Activated CD8-positive, alpha-beta memory T cell treated with anti-CD3 and anti-CD28 coated beads for 36 hours (primary cell): ENCODE results near the gene PERM1. TPM values are rescaled to one million over a fixed set of nuclear protein-coding genes. Genes with fewer than 3 reads are reported as not detected.

Source experiments
- CTCF ChIA-PET: fragments of 350-600 bp; sonication (Branson Sonifier 250); formaldehyde crosslinking; loops from one replicate; lab custom pipeline; 2021; ENCODE audit warnings: antibody characterized with exemption; lab: Charles Lee
- POLR2A ChIA-PET: fragments of 350-600 bp; sonication (Branson Sonifier 250); formaldehyde crosslinking; loops from one replicate; lab custom pipeline; 2021; ENCODE audit warnings: antibody characterized with exemption; lab: Charles Lee
- total RNA-seq, 2 experiments: library from RNA; stranded (reverse); gene quantifications; one replicate each; pipeline ENCODE4 v1.2.3, GENCODE V29; 2021

PERM1 gene
- total RNA-seq, 2 experiments from 2014 or later: not detected

DNA sequence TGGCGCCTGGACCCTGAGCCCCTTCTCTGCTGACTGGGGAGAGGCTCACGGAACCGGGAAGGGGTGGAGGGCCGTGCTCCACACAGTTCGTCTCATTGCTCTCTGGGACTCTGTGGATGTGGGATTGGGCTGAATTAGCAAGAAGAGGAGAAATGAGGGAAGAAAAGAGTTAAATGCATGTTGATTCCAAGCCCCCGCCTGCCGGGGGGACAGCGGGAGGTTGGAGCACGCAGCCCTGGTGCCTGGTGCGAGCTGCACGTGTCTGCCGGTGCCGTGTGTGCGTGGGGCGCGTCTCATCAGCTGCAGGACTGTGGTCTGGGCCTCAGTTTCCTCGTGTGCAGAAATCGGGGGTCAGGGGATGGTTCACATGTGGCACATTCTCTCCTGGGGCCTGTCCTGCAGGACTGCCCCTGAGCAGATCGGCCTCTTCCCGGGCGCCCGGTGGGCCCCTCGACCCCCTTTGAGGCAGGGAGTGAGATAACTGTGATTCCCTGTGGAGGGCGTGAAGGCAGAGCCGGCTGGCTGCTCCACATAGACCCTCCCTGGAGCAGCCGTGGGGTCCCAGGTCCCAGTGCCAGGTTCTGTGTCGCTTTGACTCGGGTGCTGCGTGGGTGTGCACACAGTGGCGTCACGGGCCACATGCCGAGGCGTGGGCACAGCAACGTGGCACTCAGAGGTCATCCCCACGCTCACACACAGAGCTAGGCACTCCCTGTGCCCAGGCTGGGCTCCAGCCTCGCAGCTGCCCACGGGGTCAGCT, 46.7 kb downstream of the PERM1 start:
- ChIA-PET CTCF (no interaction called here), POLR2A (no interaction called here)

- ChIA-PET CTCF (no interaction called here), POLR2A (no interaction called here)
Measured at GRCh38 chr1:933603-933940, 48.3 kb downstream of the PERM1 start.

- ChIA-PET CTCF (no interaction called here), POLR2A (no interaction called here)
Measured at GRCh38 chr1:932776-933602, 48.9 kb downstream of the PERM1 start.

DNA sequence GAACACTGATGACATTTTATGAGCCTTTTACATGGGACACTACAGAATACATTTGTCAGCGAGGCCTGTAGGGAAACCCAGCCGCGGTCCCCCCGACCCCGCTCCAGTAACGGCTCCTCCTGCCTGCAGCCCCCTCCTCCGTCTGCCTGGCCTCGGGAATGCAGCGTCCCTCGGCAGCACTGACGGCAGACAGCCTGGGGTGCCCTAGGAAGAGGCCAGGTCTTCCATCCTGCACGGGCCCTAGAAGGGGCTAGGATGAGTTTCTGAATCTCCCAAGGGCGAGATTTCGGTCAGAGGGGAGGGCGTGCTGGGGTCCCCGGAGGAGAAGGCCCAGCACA, 49.8 kb downstream of the PERM1 start:
- ChIA-PET POLR2A (no interaction called here), CTCF (interaction anchor here (2.2 kb wide), 1 partner anchor 10 kb away, joined by 6 read pairs; no protein-coding TSS in a partner anchor)

GRCh38 chr1:931380-932172, 50.3 kb downstream of the PERM1 start:
- POLR2A ChIA-PET: no interaction called here

GRCh38 chr1:930633-931138, 51.2 kb downstream of the PERM1 start:
- ChIA-PET POLR2A (no interaction called here), CTCF (interaction anchor here (2.2 kb wide), 1 partner anchor 11 kb away, joined by 6 read pairs; no protein-coding TSS in a partner anchor)

More at GRCh38 chr1:931380-932172, 50.3 kb downstream of the PERM1 start:
- CTCF ChIA-PET: interaction anchor here (2.2 kb wide), 1 partner anchor 10 kb away, joined by 6 read pairs; no protein-coding TSS in a partner anchor

DNA sequence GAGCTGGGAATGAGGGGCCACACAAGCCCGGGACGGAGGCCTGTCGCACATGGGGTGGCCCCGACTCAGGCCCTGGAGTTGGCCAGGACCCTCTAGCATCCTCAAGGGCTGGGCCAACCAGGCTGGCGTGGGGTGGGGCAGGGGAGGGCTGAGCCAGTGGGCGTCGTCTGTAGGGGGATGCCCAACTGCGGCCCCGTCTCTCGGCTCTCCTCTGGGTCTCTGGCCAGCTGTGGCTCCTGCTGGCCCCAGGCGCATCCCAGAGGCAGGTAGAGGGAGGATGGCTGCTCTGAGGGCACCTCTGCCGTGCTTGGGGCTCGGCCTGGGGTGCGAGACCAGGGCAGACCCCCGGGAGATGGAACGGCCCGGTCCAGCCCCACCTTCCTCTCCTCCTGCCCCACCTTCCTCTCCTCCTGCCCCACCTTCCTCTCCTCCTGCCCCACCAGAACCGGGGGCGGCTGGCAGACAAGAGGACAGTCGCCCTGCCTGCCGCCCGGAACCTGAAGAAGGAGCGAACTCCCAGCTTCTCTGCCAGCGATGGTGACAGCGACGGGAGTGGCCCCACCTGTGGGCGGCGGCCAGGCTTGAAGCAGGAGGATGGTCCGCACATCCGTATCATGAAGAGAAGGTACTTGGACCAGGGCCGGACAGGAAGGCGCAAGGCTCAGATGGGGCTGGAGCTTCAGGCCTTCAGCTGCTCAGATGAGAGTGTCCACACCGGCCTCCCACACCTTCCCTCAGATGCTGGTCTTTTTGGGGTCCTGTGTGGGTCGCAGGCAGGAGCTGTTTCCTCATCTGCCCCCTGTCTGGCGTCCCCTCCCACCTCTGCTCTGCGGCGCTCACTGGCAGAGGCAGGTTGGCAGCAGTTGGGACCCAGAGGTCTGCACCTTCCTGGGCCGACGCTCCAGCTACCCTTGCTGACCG, 51.9 kb downstream of the PERM1 start:
- CTCF ChIA-PET: interaction anchor here (2.2 kb wide), 1 partner anchor 12 kb away, joined by 6 read pairs; no protein-coding TSS in a partner anchor
- POLR2A ChIA-PET: no interaction called here

DNA sequence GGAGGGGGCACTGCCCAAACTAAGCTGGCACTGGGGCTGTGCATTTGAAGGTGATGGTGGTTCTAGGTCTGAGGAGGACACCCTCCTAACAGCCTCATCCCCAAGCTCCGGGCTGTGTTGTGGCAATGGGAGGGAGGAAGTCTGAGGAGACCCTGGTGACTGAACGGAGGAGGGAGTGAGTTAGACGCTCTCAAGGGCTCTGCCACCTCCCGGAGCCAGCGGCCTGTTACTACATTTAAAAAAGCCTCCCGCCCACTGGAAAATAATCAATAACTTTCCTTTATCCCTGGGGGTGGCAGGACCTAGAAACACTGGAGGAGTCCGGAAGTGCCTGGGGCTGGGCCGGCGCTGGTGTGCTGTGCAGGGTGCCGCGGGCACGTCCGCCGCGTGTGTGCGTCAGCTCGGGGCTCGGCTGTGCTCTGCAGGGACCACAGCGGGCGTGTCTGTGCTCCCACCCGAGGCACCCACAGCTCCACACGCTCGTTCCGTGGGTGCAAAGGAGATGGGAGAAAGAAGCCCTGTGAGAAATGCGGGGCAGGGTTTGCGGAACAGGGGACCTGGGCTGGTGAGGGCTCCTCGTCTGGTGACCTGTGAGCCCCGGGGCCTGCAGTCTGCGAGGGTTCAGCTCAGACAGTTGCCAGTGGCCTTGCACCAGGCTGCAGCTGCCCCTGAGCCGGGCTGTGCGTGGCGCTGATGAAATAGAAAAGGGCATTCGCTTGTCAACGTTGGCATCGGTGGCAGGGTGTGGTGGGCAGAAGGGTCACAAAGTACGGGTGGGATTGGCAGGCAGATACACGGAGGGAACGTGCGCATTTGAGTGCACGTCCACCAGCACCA, 52.9 kb downstream of the PERM1 start:
- ChIA-PET POLR2A (no interaction called here), CTCF (interaction anchor here (0.8 to 1.9 kb wide), 2 partner anchors 9 to 11 kb away, joined by 3 to 6 read pairs; no protein-coding TSS in a partner anchor)

GRCh38 chr1:927748-928147, 54.1 kb downstream of the PERM1 start:
- CTCF ChIA-PET: interaction anchor here (1.9 kb wide), 1 partner anchor 10 kb away, joined by 6 read pairs; no protein-coding TSS in a partner anchor
- POLR2A ChIA-PET: no interaction called here

- ChIA-PET CTCF (interaction anchor here (1.9 kb wide), 1 partner anchor 11 kb away, joined by 6 read pairs; no protein-coding TSS in a partner anchor), POLR2A (no interaction called here)
Measured at GRCh38 chr1:927234-927633, 54.7 kb downstream of the PERM1 start.

GRCh38 chr1:925561-926421, 56.1 kb downstream of the PERM1 start:
- CTCF ChIA-PET: interaction anchor here (1.1 kb wide), 1 partner anchor 17 kb away, joined by 4 read pairs; no protein-coding TSS in a partner anchor
- POLR2A ChIA-PET: no interaction called here

Other genes starting within 250 kb of the PERM1 start
- gene SAMD11, start 58.2 kb downstream of the PERM1 start, total RNA-seq: not detected
- gene NOC2L, start 22.8 kb downstream of the PERM1 start, total RNA-seq: 100 to 1,000 TPM; 180 to 192 TPM
- 10 to 100 TPM; 33.6 to 37.2 TPM for gene KLHL17, start 21.5 kb downstream of the PERM1 start, total RNA-seq
- 1 to 10 TPM; 3.1 to 3.8 TPM for gene PLEKHN1, start 15.6 kb downstream of the PERM1 start, total RNA-seq
- under 1 TPM; 0.27 to 0.51 TPM for gene HES4, start 18.0 kb upstream of the PERM1 start, total RNA-seq
- 10 to 100 TPM; 16.6 to 18.7 TPM for gene ISG15, start 31.4 kb upstream of the PERM1 start, total RNA-seq
- 10 to 100 TPM; 12.1 to 12.5 TPM for gene AGRN, start 38.0 kb upstream of the PERM1 start, total RNA-seq
- not detected for gene RNF223, start 92.2 kb upstream of the PERM1 start, total RNA-seq
- gene C1orf159, start 134.0 kb upstream of the PERM1 start, total RNA-seq: 10 to 100 TPM; 20.0 to 22.1 TPM
- not detected for gene TTLL10, start 191.8 kb upstream of the PERM1 start, total RNA-seq
- gene TNFRSF18, start 224.5 kb upstream of the PERM1 start, total RNA-seq: 10 to 100 TPM; 79.2 to 80.8 TPM
- gene TNFRSF4, start 232.1 kb upstream of the PERM1 start, total RNA-seq: 100 to 1,000 TPM; 152 to 154 TPM
- gene SDF4, start 249.9 kb upstream of the PERM1 start, total RNA-seq: 100 to 1,000 TPM; 142 to 147 TPM